GM18505 (cell line): ENCODE data around the gene RABGAP1L.
"Not testable (repeated sequence)": the region's sequence is repeated elsewhere in the genome, so short reads cannot be mapped to it uniquely, and the experiment has no call there.

Experiments used
- ATAC-seq: cut with Tn5 transposase; IDR thresholded peaks from one replicate; pipeline ENCODE4 v1.9.1; 2021; ENCODE audit not compliant: unreplicated experiment
- POLR2A ChIP-seq: IDR thresholded peaks from 4 replicates; pipeline ENCODE4 v1.6.1; 2011; ENCODE audit warnings: borderline replicate concordance; ENCODE audit not compliant: insufficient read depth, insufficient read length; ENCODE audit errors: extremely low read depth

RABGAP1L gene

DNA sequence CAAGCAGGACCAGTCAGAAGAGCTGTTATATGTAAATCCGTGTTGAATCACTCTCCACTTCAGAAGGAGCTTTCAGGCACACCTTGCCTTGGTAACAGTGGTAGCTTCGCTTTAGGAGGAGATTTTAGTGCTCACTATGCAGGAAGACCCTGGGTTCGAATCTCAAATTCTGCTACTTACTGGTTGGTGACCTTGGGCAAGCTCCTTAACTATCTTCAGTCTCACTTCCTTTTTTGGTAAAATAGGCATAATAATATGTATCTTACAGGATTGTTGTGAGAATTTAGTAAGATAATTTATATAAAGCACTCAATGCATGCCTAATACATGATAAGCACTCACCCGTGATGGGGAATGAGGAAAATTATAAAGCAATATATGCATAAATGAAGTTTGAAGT, 241.8 kb downstream of the RABGAP1L start:
- no peak for ATAC-seq
- TF ChIP-seq POLR2A, result no peak

DNA sequence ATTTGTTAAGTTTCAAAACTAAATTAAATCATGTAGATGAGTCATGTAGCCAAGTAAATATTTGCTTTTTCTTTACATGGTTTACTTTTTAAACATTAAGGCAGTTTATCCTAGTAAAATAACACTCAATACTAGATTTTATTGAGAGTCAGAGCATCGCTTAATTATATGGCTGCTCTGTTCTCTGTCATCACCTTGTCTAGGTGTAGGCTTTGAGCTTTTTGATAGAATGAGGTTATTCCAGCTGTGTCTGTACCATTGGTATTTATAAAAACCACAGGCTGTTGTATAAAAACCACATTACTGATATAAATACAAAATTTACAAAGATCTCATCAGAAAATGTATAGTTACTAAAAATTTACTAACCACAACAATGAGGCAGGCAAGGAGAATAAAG, 245.9 kb downstream of the RABGAP1L start:
- TF ChIP-seq POLR2A, result no peak
- ATAC-seq, result no peak

GRCh38 chr1:174406421-174406820, 247.1 kb downstream of the RABGAP1L start:
- no peak for TF ChIP-seq POLR2A

GRCh38 chr1:174407665-174408064, 248.3 kb downstream of the RABGAP1L start:
- no peak for TF ChIP-seq POLR2A
- ATAC-seq, result no peak

More at GRCh38 chr1:174406421-174406820, 247.1 kb downstream of the RABGAP1L start:
- ATAC-seq, result no peak

- no peak for TF ChIP-seq POLR2A
- ATAC-seq, result no peak
Measured at GRCh38 chr1:174408146-174408545, 248.8 kb downstream of the RABGAP1L start.

DNA sequence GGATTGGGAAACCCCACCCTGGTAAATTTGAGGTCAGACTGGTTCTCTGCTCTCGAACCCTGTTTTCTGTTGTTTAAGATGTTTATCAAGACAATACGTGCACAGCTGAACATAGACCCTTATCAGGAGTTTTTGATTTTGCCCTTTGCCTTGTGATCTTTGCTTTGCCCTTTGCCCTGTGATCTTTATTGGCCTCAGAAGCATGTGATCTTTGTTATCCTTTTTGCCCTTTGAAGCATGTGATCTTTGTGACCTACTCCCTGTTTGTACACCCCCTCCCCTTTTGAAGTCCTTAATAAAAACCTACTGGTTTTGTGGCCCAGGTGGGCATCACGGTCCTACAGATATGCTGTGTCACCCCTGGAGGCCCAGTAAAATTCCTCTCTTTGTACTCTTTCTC, 250.5 kb downstream of the RABGAP1L start:
- ATAC-seq, result not testable (repeated sequence)

DNA sequence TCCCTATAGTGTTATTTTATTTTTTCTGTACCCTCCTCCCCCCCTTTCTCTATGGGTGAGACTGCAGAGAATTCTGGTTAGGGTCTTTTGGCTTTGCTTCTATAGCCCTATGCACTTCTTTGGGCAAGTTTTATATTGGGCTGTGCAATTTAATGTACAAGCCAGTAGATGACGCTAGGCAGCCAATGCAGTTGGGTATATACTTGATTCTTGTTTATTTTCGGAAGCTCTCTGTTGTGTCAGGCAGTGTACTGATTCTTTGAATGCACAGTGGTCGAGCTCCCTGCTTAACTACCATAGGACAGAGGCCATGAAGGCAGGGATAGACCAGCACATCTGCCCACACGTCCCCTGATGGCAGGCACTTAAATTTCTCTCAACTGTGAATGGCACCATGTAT, 254.3 kb downstream of the RABGAP1L start:
- TF ChIP-seq POLR2A, result no peak
- no peak for ATAC-seq

DNA sequence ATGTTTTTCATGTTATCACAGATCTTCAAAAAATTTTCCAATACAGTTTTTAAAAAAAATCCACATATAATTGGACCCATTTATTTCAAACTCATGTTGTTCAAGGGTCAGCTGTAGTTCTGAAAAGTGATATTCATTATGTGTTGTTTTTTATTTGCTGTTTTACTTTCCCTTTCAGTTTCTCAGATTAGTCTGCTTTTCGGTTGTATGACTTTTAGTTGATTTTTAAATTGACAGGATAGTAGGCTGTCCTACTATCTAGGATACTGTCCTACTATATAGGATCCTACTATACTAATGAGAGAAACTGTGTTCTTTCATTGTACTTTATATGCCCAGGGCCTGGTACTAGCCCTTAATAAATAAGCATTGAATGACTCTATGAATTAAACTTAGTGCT, 254.9 kb downstream of the RABGAP1L start:
- TF ChIP-seq POLR2A, result no peak
- no peak for ATAC-seq

GRCh38 chr1:174415506-174415905, 256.2 kb downstream of the RABGAP1L start:
- no peak for ATAC-seq
- no peak for TF ChIP-seq POLR2A

DNA sequence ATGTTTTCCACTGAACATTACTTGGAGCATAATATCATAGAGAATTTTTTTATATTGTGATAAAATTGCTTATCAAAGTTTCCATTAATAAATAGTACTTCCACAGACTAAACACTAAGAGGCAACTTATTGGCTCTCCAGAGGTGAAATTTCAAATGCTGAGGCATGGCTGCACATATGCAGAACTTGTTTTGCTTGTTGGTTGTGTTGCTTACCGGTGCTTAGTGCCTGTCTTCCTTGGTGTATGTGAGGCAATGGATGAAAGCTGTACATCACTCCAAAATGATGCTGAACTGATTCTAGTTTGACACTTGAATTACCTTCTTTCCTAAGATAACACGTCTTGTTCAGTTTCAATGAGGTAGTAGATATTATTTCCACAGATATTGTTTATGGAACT, 258.6 kb downstream of the RABGAP1L start:
- no peak for TF ChIP-seq POLR2A
- ATAC-seq, result no peak

GRCh38 chr1:174425121-174425520, 265.8 kb downstream of the RABGAP1L start:
- no peak for ATAC-seq

DNA sequence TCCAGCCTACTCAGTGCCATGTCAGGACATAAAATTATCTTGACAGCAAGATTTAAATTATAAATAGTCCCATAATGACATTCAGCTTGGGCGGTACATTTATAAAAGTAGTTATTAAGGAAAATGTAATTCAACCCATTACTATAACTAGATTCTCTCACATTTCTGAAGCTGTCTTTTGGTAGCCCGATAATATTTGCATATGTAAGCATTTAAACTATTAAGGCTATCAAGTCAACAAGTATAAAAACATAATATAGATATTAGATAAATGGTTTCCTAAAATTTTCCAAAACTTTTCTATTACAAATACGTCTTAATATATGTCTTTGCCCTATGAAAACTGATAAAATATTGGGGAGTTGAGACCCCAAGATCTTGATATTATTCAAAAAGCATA, 266.8 kb downstream of the RABGAP1L start:
- no peak for TF ChIP-seq POLR2A
- ATAC-seq, result no peak

More at GRCh38 chr1:174425121-174425520, 265.8 kb downstream of the RABGAP1L start:
- no peak for TF ChIP-seq POLR2A

- ATAC-seq, result no peak
- TF ChIP-seq POLR2A, result no peak
Measured at GRCh38 chr1:174428033-174428432, 268.7 kb downstream of the RABGAP1L start.

DNA sequence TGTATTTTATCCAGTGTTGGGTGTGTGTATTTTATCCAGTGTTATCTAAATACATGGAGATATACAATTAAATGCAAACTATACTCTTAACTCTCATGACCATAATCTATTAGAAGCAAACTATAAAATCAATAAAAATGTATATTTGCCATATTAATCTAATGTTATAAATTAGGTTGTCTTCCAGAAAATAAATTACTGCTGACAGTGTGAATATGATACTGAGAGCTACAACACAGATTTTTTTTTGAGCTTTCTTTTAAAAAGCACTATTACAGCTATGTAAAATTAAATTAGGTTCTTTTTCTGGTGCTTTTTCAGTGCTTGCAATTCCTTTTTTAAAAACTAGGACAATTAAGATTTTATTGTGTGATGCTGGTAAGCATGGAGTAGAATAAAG, 269.4 kb downstream of the RABGAP1L start:
- no peak for TF ChIP-seq POLR2A
- ATAC-seq, result no peak

DNA sequence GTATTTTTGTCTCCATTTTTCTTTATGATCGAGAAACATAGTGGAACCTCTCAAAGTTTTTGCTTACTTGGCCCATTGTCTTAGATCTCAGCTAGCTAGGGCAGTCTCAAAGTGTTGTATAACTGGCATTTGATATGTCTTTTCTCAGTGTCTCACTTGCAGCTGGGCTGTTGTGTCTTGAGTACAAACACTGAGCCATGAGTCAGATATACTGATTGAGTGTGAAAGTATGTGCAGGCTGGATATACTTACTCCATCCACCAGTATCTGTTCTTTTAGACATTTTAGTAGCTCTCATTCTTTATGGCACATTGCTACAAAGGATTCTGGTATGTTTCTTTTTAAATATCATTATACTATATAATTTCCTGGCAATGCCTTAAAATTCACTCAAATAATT, 274.1 kb downstream of the RABGAP1L start:
- no peak for ATAC-seq
- no peak for TF ChIP-seq POLR2A
